K562 (cell line): Measurements from ENCODE around the gene RNF224. TPM values are rescaled to one million over a fixed set of nuclear protein-coding genes. Genes with fewer than 3 reads are reported as not detected.

ENCODE experiments used
- ATAC-seq: fragments of 200-7000 bp; cut with Tn5 transposase; 3 replicates; pipeline ENCODE4 v1.9.1; 2020; ENCODE audit warnings: moderate library complexity
- BruUV-seq: library from RNA; stranded (reverse); fragments of 400-500 nt; replicated peaks from 2 replicates; lab custom pipeline; 2021; lab: Mats Ljungman, UMichigan
- CTCF ChIA-PET: fragments of 300-600 bp; formaldehyde crosslinking; extraction: SDS; loops from one replicate; lab custom pipeline; 2021; ENCODE audit warnings: low intra/inter-chr PET ratio; lab: Yijun Ruan, JAX
- POLR2A ChIA-PET: fragments of 300-600, 350-650 bp; sonication (Branson Sonifier 250); formaldehyde crosslinking; extraction: SDS; loops from one replicate; lab custom pipeline; 2021; ENCODE audit warnings: antibody characterized with exemption, inconsistent platforms; lab: Yijun Ruan, JAX
- DNase-seq, 4 experiments: peaks; one replicate each; pipeline versions ENCODE4 v3.0.0 to v3.0.0-alpha.2; 2011 to 2018; ENCODE audit warnings: low spot score in 3 of 4, mixed read lengths in 3 of 4; ENCODE audit errors: extremely low read depth in 1 of 4
- FAIRE-seq: peaks from 2 replicates; lab custom pipeline; 2011; peaks lifted over from hg19 to GRCh38; lab: Jason Lieb, UNC
- H2AFZ ChIP-seq: 2 replicates; pipeline ENCODE4 v1.6.0; 2011; ENCODE audit warnings: low read depth, low read length, control low read depth, inconsistent platforms
- H3K27ac ChIP-seq: fragments of 200-600 bp; 3 replicates; pipeline ENCODE4 v1.8.0; 2011; ENCODE audit warnings: low read depth, mild to moderate bottlenecking, control low read depth, inconsistent platforms, low read length, moderate library complexity, mixed read lengths; ENCODE audit errors: extremely low read depth
- H3K27me3 ChIP-seq, 2 experiments: fragments of 300-600 bp in 1 of 2; 2 replicates in 1 of 2; 3 replicates in 1 of 2; pipeline versions ENCODE4 v1.6.0 to v1.8.0; 2011; ENCODE audit warnings: inconsistent platforms in 2 of 2, low read length in 2 of 2, mild to moderate bottlenecking in 1 of 2, mixed read lengths in 1 of 2, moderate library complexity in 1 of 2; ENCODE audit not compliant: control insufficient read depth in 2 of 2, insufficient read depth in 2 of 2
- H3K36me3 ChIP-seq: fragments of 300-600 bp; 3 replicates; pipeline ENCODE4 v1.8.0; 2011; ENCODE audit warnings: mild to moderate bottlenecking, low read length, inconsistent platforms; ENCODE audit not compliant: control insufficient read depth, insufficient read depth
- H3K4me1 ChIP-seq, 2 experiments: fragments of 200-600 bp in 1 of 2; replicated peaks in 1 of 2; 2 replicates in 1 of 2; 3 replicates in 1 of 2; pipeline versions ENCODE4 v1.5.1 to v1.8.0; 2011; ENCODE audit warnings: inconsistent platforms in 2 of 2, low read length in 2 of 2, mild to moderate bottlenecking in 1 of 2, mixed read lengths in 1 of 2, moderate library complexity in 1 of 2; ENCODE audit not compliant: control insufficient read depth in 2 of 2, insufficient read depth in 2 of 2
- H3K4me2 ChIP-seq: 2 replicates; pipeline ENCODE4 v1.6.1; 2011; ENCODE audit warnings: low read length, control low read depth, inconsistent platforms, mixed read lengths; ENCODE audit not compliant: insufficient read depth
- H3K4me3 ChIP-seq: fragments of 200-600 bp; sonication (generic), shearing (Covaris generic); 2 replicates; pipeline ENCODE4 v1.5.1; 2016; ENCODE audit warnings: control low read depth, inconsistent platforms
- H3K79me2 ChIP-seq: fragments of 200-600 bp; 3 replicates; pipeline ENCODE4 v1.8.0; 2011; ENCODE audit warnings: low read length, inconsistent platforms; ENCODE audit not compliant: control insufficient read depth, insufficient read depth
- H3K9ac ChIP-seq, 2 experiments: 2 replicates each; pipeline versions ENCODE4 v1.6.0 to v1.6.1; 2011; ENCODE audit warnings: low read depth in 2 of 2, low read length in 2 of 2, control low read depth in 1 of 2, inconsistent platforms in 1 of 2, mild to moderate bottlenecking in 1 of 2, mixed read lengths in 1 of 2; ENCODE audit not compliant: insufficient read depth in 1 of 2
- H3K9me1 ChIP-seq: one replicate; pipeline ENCODE4 v1.6.0; 2011; ENCODE audit warnings: inconsistent platforms, mild to moderate bottlenecking, low read length, moderate library complexity; ENCODE audit not compliant: control insufficient read depth, insufficient read depth
- H3K9me3 ChIP-seq: replicated peaks from 2 replicates; pipeline ENCODE4 v1.5.1; 2011; ENCODE audit warnings: low read depth, low read length, inconsistent platforms; ENCODE audit not compliant: control insufficient read depth, insufficient read depth
- H4K20me1 ChIP-seq: replicated peaks from 2 replicates; pipeline ENCODE4 v1.6.1; 2011; ENCODE audit warnings: low read length, inconsistent platforms, mixed read lengths; ENCODE audit not compliant: control insufficient read depth, insufficient read depth
- POLR2G ChIP-seq: fragments of 200-400 bp; formaldehyde crosslinking; IDR thresholded peaks from 2 replicates; pipeline ENCODE4 v1.6.1; 2017; ENCODE audit warnings: low read depth, mild to moderate bottlenecking, antibody characterized with exemption, low read length, moderate library complexity
- WGBS: fragments of 100-300 bp; shearing (Covaris generic); methylation state at CpG from one replicate; pipeline ENCODE4 v1.1.6; 2016; ENCODE audit warnings: low coverage, mixed read lengths; ENCODE audit not compliant: insufficient coverage; ENCODE audit errors: missing lambda C conversion rate; 5-methylcytosine and 5-hydroxymethylcytosine counted together
- in situ Hi-C: fragments of 300-500 bp; cut with MboI; formaldehyde crosslinking; loops from 4 replicates; pipeline ENCODE4 v1.15.0; 2018; ENCODE audit warnings: inconsistent platforms, mixed read lengths
- intact Hi-C: fragments of 100-400 bp; cut with micrococcal nuclease; formaldehyde crosslinking; loops from 2 replicates; pipeline ENCODE4 v1.14.2; 2022
- polyA plus RNA-seq, 8 experiments: library from polyadenylated mRNA; depleted of rRNA in 4 of 8; stranded (reverse) in 5 of 8; unstranded in 3 of 8; fragments of >200 nt; fragmentation: Nextera tagmentation in 2 of 8; fragmentation: Illumina TruSeq in 1 of 8; extraction: Ambion mirVana in 2 of 8; extraction: Trizol in 1 of 8; gene quantifications; 2 replicates each; pipeline versions ENCODE4 v1.2.1 to v1.2.3, GENCODE V29; 2011 to 2014; ENCODE audit warnings: inconsistent platforms in 1 of 8, missing spikeins in 1 of 8
- total RNA-seq, 7 experiments: library from RNA; depleted of rRNA in 6 of 7; stranded (reverse); fragments of >200 nt in 6 of 7; fragmentation: Illumina TruSeq in 2 of 7; extraction: Trizol in 2 of 7; gene quantifications; 2 replicates each; pipeline versions ENCODE4 v1.2.1 to v1.2.3, GENCODE V29; 2011 to 2021; ENCODE audit warnings: low replicate concordance in 1 of 7
- TF ChIP-seq, protein P1 (sequence below): fragments of 250-450 bp; sonication (Bioruptor Pico); IDR thresholded peaks from 2 replicates; pipeline ENCODE4 v1.4.0; 2020; ENCODE audit warnings: mild to moderate bottlenecking, moderate library complexity

Gene RNF224
- total and polyA plus RNA-seq, 9 of the 15 experiments (the other 6 are each of a cell fraction or from before 2014, with no cell fraction given): not detected

DNA sequence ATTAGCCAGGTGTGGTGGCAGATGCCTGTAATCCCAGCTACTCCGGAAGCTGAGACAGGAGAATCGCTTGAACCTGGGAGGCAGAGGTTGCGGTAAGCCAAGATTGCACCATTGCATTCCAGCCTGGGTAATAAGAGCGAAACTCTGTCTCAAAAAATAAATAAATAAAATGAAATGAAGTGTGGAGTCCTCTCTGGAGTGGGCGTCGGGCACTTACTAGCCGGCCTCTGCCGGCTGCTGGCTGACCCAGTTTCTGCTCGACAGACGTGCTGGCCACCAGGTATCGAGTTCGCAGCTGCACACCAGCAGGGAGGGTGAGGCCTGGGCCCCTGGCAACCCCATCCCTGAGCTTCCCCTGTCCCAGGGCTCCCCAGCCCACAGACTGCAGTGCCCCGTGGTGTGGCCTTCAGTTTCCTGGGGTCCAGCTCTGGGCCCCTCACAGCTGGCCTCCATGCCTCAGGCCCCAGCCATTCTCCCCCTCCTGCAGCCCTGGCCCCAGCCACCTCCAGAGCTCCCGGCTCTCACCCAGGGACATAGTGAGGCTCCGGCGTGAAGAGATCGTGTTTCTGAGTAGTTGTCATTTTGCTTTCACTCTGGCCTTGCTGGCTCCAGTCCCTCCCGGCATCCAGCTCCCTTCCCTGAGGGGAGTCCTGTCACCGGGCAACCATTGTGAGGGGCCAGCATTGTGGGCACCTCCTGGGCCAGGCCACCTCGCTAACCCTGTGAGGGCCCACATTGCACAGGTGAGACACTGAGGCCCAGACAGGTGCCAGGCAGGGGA is 20.0 kb downstream of the RNF224 start:
- intact Hi-C loops (loop anchor here (10.0 kb wide), 1 partner anchor 463 kb away; no protein-coding TSS in a partner anchor), in situ Hi-C loops (loop anchor here (25.0 kb wide), 1 partner anchor 460 kb away; the partner anchor contains the start of genes CCDC183 and TMEM141)
- ATAC-seq (no peak), FAIRE-seq (no peak), DNase-seq (no peak)
- Histone ChIP-seq H3K4me1 (peaks cover 16 to 75% of the 10 kb centered on the region in 2 experiments; a peak in 4 of 5 replicates), H3K9me1 (no peaks in the 10 kb centered on the region), H3K4me3 (no peak overlapping the region), H3K27ac (no peak overlapping the region), H2AFZ (no peak overlapping the region), H3K79me2 (peaks cover 19% of the 10 kb centered on the region), H3K9me3 (no peaks in the 10 kb centered on the region), H4K20me1 (peaks cover 22% of the 10 kb centered on the region), H3K4me2 (no peak overlapping the region), H3K36me3 (peaks cover 18% of the 10 kb centered on the region), H3K27me3 (no peaks in the 10 kb centered on the region), H3K9ac (peak overlapping the region in 1 of 2 experiments; percentile 71; a peak in 2 of 4 replicates)
- TF ChIP-seq, protein P1, sequence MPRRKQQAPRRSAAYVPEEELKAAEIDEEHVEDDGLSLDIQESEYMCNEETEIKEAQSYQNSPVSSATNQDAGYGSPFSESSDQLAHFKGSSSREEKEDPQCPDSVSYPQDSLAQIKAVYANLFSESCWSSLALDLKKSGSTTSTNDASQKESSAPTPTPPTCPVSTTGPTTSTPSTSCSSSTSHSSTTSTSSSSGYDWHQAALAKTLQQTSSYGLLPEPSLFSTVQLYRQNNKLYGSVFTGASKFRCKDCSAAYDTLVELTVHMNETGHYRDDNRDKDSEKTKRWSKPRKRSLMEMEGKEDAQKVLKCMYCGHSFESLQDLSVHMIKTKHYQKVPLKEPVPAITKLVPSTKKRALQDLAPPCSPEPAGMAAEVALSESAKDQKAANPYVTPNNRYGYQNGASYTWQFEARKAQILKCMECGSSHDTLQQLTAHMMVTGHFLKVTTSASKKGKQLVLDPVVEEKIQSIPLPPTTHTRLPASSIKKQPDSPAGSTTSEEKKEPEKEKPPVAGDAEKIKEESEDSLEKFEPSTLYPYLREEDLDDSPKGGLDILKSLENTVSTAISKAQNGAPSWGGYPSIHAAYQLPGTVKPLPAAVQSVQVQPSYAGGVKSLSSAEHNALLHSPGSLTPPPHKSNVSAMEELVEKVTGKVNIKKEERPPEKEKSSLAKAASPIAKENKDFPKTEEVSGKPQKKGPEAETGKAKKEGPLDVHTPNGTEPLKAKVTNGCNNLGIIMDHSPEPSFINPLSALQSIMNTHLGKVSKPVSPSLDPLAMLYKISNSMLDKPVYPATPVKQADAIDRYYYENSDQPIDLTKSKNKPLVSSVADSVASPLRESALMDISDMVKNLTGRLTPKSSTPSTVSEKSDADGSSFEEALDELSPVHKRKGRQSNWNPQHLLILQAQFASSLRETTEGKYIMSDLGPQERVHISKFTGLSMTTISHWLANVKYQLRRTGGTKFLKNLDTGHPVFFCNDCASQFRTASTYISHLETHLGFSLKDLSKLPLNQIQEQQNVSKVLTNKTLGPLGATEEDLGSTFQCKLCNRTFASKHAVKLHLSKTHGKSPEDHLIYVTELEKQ (CRISPR knock-in tag): no peak
- TF ChIP-seq POLR2G: peak; percentile 53
- ChIA-PET POLR2A (interaction anchor here (0.6 to 0.8 kb wide), 4 partner anchors 9 to 174 kb away, joined by 3 to 4 read pairs (median 3); no protein-coding TSS in a partner anchor), CTCF (no interaction called here)
- WGBS: 70% methylated on average over 19 of the region's 20 CpGs
- no TSS peak for BruUV-seq
